HG03060 (cell line): Measurements from ENCODE around the gene MLLT10.
A peak's percentile ranks its signal among the peaks of the same experiment; 100 is the strongest.

Experiments
- ATAC-seq: cut with Tn5 transposase; IDR thresholded peaks from one replicate; pipeline ENCODE4 v1.9.1; 2021; ENCODE audit warnings: low read depth, moderate number of reproducible peaks; ENCODE audit not compliant: unreplicated experiment

MLLT10 gene

DNA sequence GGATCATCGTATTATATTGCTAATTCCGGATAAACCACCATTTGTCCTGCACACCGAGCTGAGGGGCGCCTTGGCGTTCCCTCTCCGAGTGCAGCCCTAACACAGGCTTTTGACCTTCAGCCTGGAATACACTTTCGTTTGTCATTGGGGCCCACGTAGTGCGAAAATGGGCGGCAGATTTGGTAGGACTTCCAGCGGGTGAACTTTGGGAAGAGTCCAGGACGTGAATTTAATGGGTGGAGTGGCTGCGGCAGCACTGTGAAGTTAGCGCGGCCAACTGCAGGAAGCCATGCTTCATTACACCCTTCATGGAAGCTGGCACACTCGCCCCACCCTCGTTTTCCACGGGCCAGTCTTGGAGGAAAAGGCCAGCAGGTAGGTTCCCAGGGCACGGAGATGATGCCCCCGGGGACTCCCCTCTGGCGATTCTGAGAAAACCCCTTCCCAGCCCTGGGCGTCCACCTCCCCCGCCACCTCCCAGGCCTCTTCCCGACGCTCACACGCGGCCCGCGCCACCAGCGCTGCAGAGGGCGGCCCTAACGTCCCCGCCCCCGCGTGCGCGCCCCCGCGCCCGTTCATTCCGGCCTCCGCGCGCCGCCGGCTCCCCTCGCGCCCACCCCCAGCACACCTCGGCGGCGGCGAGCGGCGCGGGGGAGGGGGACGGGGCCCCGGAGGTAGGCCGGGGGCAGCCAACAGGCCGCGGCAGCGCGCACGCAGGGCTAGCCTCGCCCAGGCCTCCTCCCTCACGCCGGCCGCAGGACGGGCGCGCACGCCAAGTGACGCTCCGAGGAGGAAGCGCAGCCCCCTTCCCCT lies at the start of gene MLLT10:
TSS of gene MLLT10 (plus strand) at position 766 of the 813 bp plus-strand sequence. CDS start 413 bp downstream, outside the sequence.
- ATAC-seq = peak; percentile 48

DNA sequence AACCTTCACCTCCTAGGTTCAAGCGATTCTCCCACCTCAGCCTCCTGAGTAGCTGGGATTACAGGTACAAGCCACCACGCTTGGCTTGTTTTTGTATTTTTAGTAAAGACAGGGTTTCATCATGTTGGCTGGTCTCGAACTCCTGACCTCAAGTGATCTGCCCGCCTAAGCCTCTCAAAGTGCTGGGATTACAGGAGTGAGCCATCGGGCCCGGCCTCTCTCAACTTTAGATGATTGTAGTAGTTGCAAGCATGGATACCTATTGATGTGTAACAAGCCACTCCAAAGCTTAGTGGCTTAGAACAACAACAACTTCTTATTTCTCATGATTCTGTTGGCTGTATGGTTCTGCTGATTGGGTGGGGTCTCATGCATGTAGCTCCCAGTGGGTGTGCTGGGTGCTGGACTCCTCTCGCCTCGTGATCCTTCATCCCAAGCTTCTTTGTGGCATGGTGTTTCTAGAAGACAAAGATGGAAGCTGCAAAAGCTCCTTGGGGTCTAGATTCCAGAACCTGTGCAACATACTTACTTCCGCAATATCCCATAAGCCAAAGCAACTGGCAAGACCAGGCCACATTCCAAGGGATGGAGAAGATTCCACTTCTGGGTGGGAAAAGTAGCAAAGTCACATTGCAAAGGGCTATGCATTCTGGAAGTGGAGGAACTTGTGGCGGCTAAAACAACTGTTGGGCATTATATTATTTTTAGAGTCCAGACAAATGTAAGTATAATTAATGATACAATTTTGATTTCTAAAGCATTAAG lies 46.4 kb upstream of the MLLT10 start:
- no peak for ATAC-seq

- ATAC-seq = no peak
Observed at GRCh38 chr10:21488246-21488956, 45.6 kb upstream of the MLLT10 start.

GRCh38 chr10:21488957-21489446 lies 45.0 kb upstream of the MLLT10 start:
- no peak for ATAC-seq

- no peak for ATAC-seq
Observed at GRCh38 chr10:21490028-21490710, 43.9 kb upstream of the MLLT10 start.

- ATAC-seq = no peak
Observed at GRCh38 chr10:21490711-21491105, 43.3 kb upstream of the MLLT10 start.

GRCh38 chr10:21492421-21492820 lies 41.6 kb upstream of the MLLT10 start:
- no peak for ATAC-seq

GRCh38 chr10:21493784-21494183 lies 40.2 kb upstream of the MLLT10 start:
- no peak for ATAC-seq

- ATAC-seq = no peak
Observed at GRCh38 chr10:21494191-21495001, 39.6 kb upstream of the MLLT10 start.

GRCh38 chr10:21495002-21495751 lies 38.9 kb upstream of the MLLT10 start:
- ATAC-seq = no peak

DNA sequence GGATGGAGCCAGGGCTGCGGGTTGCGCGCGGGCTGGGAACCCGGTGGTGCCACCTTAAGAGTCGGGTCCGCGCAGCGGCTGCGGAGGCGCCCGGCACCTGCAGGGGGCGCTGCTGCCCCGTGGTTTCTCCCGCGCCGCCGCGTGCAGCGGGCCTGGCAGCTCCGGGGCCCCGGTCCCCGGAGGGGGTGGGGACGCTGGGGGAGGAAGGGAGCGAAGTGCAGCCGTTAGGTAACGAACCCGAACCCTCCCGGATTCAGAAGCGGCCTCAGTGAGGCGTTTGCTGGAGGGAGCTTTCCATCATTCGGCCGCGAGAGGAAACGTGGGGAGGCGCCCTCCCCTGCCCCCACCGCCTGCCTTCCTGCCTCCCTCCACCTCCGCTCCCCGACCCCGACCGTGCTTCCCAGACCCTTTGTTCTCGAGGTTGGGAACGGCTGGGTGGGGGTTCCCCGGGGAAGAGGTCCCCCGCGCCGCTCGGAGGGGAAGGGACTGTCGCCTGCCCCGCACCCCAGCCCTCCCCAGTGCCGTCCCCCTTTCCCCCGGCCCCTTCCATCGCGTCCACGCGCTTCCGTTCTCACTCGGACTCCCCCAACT lies 38.2 kb upstream of the MLLT10 start:
- peak; percentile 46 for ATAC-seq

DNA sequence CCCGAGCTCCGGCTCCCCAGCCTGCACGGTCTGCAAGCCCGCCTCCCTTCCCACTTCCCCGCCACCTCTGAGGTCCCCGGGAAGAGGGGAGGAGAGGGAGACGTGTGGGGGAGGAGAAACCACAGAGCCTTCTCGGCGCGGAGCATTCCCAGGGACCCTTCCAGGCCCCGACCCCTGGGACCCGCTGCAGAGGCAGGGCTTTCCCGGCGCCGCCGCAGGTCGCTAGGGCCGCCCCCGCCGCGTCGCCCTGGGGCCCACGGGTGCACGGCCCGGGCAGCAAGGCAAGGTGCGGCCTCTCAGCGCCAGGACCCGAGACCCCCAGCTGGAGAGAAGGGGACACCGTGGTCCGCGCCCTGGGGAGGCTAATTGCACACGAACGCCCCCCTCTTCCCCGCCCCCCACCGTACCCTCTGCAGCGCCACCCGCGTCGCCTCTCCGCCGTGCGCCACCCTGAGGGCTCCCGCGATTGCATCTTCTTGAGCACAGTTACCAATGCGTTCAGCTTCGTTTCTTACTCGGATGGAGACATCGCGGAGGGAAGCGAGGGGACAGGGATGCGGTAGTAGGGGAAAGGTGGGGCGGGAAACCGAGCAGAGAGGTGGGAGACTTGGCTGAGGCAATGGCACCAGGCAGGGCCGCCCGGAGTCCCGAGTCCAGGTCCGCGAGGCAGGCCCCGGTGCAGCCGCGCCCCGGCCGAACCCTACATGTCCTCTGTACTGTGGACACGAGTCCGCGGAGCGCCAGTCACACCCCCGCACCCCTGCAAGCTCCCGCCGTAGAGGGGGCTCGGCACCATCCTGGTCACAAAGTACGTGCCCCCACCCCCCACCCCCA lies 37.5 kb upstream of the MLLT10 start:
- ATAC-seq = no peak

DNA sequence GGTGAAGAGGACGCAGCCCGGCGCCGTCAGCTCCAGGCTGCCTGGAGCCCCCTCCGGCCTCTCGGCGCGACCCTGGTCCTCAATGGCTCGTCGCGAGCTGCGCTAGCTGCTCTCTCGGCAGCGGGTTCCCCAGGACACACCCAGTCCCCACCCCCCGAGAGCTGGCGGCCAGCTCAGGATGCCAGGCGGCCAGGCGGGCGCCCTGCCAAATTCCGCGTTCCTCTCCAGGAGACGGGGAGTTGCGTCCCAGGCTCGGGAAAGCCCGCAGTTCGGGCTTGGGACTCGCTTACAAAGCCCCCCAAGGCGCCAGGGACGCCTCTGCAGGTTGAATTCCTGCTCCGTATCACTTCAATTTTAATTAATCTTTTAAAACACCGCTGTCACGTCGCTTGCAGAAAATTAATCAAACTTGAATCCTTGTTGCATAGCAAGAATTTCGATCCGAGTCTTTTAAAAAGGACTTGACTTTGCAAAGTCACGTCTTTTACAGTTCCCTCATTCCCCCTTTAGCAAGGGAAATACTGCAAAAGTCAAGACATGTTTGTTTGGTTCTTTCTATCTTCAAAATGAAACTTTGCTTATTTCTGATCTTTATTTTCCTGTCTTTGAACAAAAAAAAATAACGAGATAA lies 36.7 kb upstream of the MLLT10 start:
- no peak for ATAC-seq

DNA sequence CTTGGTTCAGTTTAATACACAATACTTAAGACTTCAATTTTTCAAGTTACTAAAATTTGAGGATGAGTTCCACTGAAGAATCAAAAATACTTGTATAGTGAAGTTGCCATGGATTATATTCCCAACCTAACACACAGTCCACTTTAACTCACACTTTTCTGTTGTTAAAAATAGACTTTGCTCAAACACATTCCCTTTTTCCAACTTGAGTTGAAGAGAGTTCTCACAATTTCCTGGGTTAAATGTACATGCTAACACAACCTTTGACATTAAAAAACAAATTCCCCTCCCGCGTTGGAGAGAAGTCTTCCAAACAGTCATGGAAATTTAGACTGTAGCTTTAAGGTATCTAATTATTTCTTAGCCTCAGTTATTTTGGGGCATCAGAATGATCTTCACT lies 35.7 kb upstream of the MLLT10 start:
- no peak for ATAC-seq

GRCh38 chr10:21498986-21499385 lies 35.0 kb upstream of the MLLT10 start:
- no peak for ATAC-seq

DNA sequence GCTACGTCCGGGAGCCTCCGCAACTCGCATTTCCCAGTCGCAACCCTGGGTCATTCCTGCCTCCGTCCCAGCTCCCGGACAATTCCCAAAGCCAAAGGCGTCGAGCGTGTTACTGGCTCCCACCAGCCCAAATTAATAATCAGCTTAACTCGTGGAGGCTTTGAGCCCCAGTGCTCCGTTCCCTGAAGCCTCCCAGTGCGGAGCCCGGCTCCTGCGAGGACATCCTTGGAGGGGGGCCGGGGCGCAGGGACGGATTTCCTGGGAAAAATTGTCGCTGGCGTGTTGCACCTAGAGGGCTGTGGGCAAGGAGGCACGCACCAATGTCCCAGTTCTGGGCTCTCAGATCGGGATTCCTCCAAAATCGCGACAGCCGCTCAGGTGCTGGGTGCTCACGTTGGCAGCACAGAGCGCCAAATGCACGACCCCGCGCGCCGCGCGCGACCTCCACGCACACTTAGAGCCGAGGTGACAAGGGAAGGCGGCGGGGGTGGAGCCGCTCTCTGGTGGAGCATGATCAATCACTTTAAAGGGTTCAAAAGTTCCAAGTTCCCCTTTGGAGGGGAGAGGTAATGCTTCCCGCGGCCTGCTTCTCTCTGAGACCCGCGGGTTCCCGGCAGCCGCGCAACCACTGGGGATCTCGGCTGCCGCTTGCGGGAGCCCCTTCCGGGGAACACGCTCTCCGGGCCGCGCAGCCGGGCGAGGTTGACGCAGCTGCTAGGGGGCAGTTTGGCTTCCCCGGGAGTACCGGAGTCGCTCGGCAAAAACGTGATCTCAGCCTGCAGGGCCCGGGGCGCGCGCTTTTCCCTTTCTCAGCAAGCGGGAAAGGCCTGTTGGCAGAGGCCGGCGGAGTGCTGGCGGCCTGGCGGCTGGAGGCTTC lies 34.1 kb upstream of the MLLT10 start:
- ATAC-seq = no peak
